K562 (cell line): ENCODE measurements around the gene MMS19. TPM values are rescaled to one million over a fixed set of nuclear protein-coding genes. Genes with fewer than 3 reads are reported as not detected.

Source experiments
- ARID1B ChIP-seq: fragments of 450-650 bp; IDR thresholded peaks from 2 replicates; pipeline ENCODE4 v1.6.1; 2016; ENCODE audit warnings: antibody characterized with exemption, mild to moderate bottlenecking, inconsistent platforms
- FOXM1 ChIP-seq, 2 experiments: fragments of 450-650 bp in 1 of 2; sonication (generic) in 1 of 2; formaldehyde crosslinking in 1 of 2; IDR thresholded peaks; 2 replicates each; pipeline versions ENCODE4 v1.6.1 to v1.9.0; 2017 to 2022; ENCODE audit warnings: low read depth in 2 of 2, mild to moderate bottlenecking in 2 of 2, missing genetic modification reagents in 1 of 2, moderate library complexity in 1 of 2
- IRF9 ChIP-seq: fragments of 450-650 bp; IDR thresholded peaks from 2 replicates; pipeline ENCODE4 v1.6.1; 2016; ENCODE audit warnings: missing biosample characterization, missing genetic modification characterization
- MECOM ChIP-seq: fragments of 250-450 bp; sonication (Bioruptor Pico); IDR thresholded peaks from 2 replicates; pipeline ENCODE4 v1.8.0; 2022; ENCODE audit warnings: inconsistent platforms
- MNT ChIP-seq, 2 experiments: fragments of 450-650 bp; conservative IDR thresholded peaks; 2 replicates each; pipeline ENCODE4 v1.6.1; 2017; ENCODE audit warnings: mild to moderate bottlenecking in 2 of 2, moderate library complexity in 2 of 2
- NCOA2 ChIP-seq, 2 experiments: fragments of 450-650 bp; IDR thresholded peaks; 2 replicates each; pipeline ENCODE4 v1.6.1; 2018; ENCODE audit warnings: mild to moderate bottlenecking in 2 of 2, moderate library complexity in 1 of 2; ENCODE audit not compliant: partially characterized antibody in 2 of 2
- SMAD1 ChIP-seq: fragments of 150-350 bp; IDR thresholded peaks from 2 replicates; pipeline ENCODE4 v1.6.1; 2014; ENCODE audit warnings: low read length, low read depth; ENCODE audit not compliant: partially characterized antibody
- TFAM ChIP-seq: fragments of 250-450 bp; sonication (Bioruptor Pico); conservative IDR thresholded peaks from 2 replicates; pipeline ENCODE4 v1.5.0; 2021; ENCODE audit warnings: mild to moderate bottlenecking, moderate library complexity
- TGIF2 ChIP-seq: sonication (generic); formaldehyde crosslinking; IDR thresholded peaks from 2 replicates; pipeline ENCODE4 v1.8.1; 2022; ENCODE audit warnings: mild to moderate bottlenecking, missing genetic modification reagents, moderate library complexity
- ZNF121 ChIP-seq: sonication (generic); formaldehyde crosslinking; conservative IDR thresholded peaks from 2 replicates; pipeline ENCODE4 v1.8.0; 2022; ENCODE audit warnings: missing genetic modification reagents
- ZNF354B ChIP-seq: fragments of 250-450 bp; sonication (Bioruptor Pico); IDR thresholded peaks from 2 replicates; pipeline ENCODE4 v1.4.0; 2020
- polyA plus RNA-seq, 8 experiments: library from polyadenylated mRNA; depleted of rRNA in 4 of 8; stranded (reverse) in 5 of 8; unstranded in 3 of 8; fragments of >200 nt; fragmentation: Nextera tagmentation in 2 of 8; fragmentation: Illumina TruSeq in 1 of 8; extraction: Ambion mirVana in 2 of 8; extraction: Trizol in 1 of 8; gene quantifications; 2 replicates each; pipeline versions ENCODE4 v1.2.1 to v1.2.3, GENCODE V29; 2011 to 2014; ENCODE audit warnings: inconsistent platforms in 1 of 8, missing spikeins in 1 of 8
- total RNA-seq, 7 experiments: library from RNA; depleted of rRNA in 6 of 7; stranded (reverse); fragments of >200 nt in 6 of 7; fragmentation: Illumina TruSeq in 2 of 7; extraction: Trizol in 2 of 7; gene quantifications; 2 replicates each; pipeline versions ENCODE4 v1.2.1 to v1.2.3, GENCODE V29; 2011 to 2021; ENCODE audit warnings: low replicate concordance in 1 of 7
- TF ChIP-seq, protein P1 (sequence below): fragments of 450-650 bp; conservative IDR thresholded peaks from 2 replicates; pipeline ENCODE4 v1.6.1; 2016; ENCODE audit warnings: missing genetic modification characterization, low read depth, mild to moderate bottlenecking, control low read depth, missing compliant biosample characterization
- TF ChIP-seq, protein P2 (sequence below): sonication (generic); formaldehyde crosslinking; IDR thresholded peaks from 2 replicates; pipeline ENCODE4 v1.8.1; 2023; ENCODE audit warnings: mild to moderate bottlenecking, missing genetic modification reagents
- TF ChIP-seq, protein P3 (sequence below): IDR thresholded peaks from 3 replicates; pipeline ENCODE4 v1.6.1; 2011; ENCODE audit warnings: borderline replicate concordance, mild to moderate bottlenecking, moderate library complexity; ENCODE audit not compliant: insufficient read length; ENCODE audit errors: extremely low read depth

Gene MMS19
- total and polyA plus RNA-seq, 9 of the 15 experiments (the other 6 are each of a cell fraction or from before 2014, with no cell fraction given): 40.1 to 110 (median 62.9) TPM

- TF ChIP-seq, protein P1, sequence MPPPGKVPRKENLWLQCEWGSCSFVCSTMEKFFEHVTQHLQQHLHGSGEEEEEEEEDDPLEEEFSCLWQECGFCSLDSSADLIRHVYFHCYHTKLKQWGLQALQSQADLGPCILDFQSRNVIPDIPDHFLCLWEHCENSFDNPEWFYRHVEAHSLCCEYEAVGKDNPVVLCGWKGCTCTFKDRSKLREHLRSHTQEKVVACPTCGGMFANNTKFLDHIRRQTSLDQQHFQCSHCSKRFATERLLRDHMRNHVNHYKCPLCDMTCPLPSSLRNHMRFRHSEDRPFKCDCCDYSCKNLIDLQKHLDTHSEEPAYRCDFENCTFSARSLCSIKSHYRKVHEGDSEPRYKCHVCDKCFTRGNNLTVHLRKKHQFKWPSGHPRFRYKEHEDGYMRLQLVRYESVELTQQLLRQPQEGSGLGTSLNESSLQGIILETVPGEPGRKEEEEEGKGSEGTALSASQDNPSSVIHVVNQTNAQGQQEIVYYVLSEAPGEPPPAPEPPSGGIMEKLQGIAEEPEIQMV: peak; percentile 92
- TF ChIP-seq ZNF121 (CRISPR knock-in tag): no peak
- peak; percentile 56 to 63 for TF ChIP-seq MNT (conservative IDR thresholded peaks at IDR 0.05)
- no peak for TF ChIP-seq TGIF2 (CRISPR knock-in tag)
- TF ChIP-seq, protein P2, sequence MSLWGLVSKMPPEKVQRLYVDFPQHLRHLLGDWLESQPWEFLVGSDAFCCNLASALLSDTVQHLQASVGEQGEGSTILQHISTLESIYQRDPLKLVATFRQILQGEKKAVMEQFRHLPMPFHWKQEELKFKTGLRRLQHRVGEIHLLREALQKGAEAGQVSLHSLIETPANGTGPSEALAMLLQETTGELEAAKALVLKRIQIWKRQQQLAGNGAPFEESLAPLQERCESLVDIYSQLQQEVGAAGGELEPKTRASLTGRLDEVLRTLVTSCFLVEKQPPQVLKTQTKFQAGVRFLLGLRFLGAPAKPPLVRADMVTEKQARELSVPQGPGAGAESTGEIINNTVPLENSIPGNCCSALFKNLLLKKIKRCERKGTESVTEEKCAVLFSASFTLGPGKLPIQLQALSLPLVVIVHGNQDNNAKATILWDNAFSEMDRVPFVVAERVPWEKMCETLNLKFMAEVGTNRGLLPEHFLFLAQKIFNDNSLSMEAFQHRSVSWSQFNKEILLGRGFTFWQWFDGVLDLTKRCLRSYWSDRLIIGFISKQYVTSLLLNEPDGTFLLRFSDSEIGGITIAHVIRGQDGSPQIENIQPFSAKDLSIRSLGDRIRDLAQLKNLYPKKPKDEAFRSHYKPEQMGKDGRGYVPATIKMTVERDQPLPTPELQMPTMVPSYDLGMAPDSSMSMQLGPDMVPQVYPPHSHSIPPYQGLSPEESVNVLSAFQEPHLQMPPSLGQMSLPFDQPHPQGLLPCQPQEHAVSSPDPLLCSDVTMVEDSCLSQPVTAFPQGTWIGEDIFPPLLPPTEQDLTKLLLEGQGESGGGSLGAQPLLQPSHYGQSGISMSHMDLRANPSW (CRISPR knock-in tag): no peak
- TF ChIP-seq TFAM (CRISPR knock-in tag): no peak
- TF ChIP-seq FOXM1 (IDR thresholded peaks at IDR 0.05; ENCODE audit: low read depth): no peak
- TF ChIP-seq FOXM1 (CRISPR knock-in tag; IDR thresholded peaks at IDR 0.05; ENCODE audit: low read depth): no peak
- no peak for TF ChIP-seq SMAD1
- no peak for TF ChIP-seq ZNF354B (CRISPR knock-in tag)
- TF ChIP-seq NCOA2 (IDR thresholded peaks at IDR 0.05; ENCODE audit: partially characterized antibody in 2 of 2): no peak
- TF ChIP-seq IRF9 (tag): no peak
- TF ChIP-seq, protein P3, sequence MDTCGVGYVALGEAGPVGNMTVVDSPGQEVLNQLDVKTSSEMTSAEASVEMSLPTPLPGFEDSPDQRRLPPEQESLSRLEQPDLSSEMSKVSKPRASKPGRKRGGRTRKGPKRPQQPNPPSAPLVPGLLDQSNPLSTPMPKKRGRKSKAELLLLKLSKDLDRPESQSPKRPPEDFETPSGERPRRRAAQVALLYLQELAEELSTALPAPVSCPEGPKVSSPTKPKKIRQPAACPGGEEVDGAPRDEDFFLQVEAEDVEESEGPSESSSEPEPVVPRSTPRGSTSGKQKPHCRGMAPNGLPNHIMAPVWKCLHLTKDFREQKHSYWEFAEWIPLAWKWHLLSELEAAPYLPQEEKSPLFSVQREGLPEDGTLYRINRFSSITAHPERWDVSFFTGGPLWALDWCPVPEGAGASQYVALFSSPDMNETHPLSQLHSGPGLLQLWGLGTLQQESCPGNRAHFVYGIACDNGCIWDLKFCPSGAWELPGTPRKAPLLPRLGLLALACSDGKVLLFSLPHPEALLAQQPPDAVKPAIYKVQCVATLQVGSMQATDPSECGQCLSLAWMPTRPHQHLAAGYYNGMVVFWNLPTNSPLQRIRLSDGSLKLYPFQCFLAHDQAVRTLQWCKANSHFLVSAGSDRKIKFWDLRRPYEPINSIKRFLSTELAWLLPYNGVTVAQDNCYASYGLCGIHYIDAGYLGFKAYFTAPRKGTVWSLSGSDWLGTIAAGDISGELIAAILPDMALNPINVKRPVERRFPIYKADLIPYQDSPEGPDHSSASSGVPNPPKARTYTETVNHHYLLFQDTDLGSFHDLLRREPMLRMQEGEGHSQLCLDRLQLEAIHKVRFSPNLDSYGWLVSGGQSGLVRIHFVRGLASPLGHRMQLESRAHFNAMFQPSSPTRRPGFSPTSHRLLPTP: no peak
- TF ChIP-seq MECOM (CRISPR knock-in tag): no peak
- no peak for TF ChIP-seq ARID1B
These were observed 598 bp downstream of the MMS19 start (continued) for GRCh38 chr10:97497572-97498075.
